Activated naive CD4-positive, alpha-beta T cell treated with anti-CD3 and anti-CD28 coated beads, Interleukin-2, amount 50 U/mL, for 16 hours (primary cell): ENCODE data around the gene DIS3L.
"Not testable (repeated sequence)": the region's sequence is repeated elsewhere in the genome, so short reads cannot be mapped to it uniquely, and the experiment has no call there.

ENCODE experiments used
- DNase-seq: peaks from one replicate; pipeline ENCODE4 v3.0.0-alpha.2; 2020

Gene DIS3L

GRCh38 chr15:66278671-66279070, 14.7 kb upstream of the DIS3L start:
- DNase-seq = no peak

GRCh38 chr15:66284271-66284670, 9.1 kb upstream of the DIS3L start:
- DNase-seq = no peak

GRCh38 chr15:66285533-66286280, 7.7 kb upstream of the DIS3L start:
- DNase-seq = no peak

GRCh38 chr15:66287461-66288057, 5.8 kb upstream of the DIS3L start:
- no peak for DNase-seq

- DNase-seq = no peak
Observed at GRCh38 chr15:66288093-66288492, 5.3 kb upstream of the DIS3L start.

GRCh38 chr15:66288551-66289185, 4.7 kb upstream of the DIS3L start:
- no peak for DNase-seq

GRCh38 chr15:66290007-66290406, 3.4 kb upstream of the DIS3L start:
- no peak for DNase-seq

GRCh38 chr15:66290518-66290917, 2.9 kb upstream of the DIS3L start:
- DNase-seq = no peak

GRCh38 chr15:66291816-66292570, 1.4 kb upstream of the DIS3L start:
- DNase-seq = no peak

GRCh38 chr15:66292571-66293418, 573 bp upstream of the DIS3L start:
- no peak for DNase-seq

- DNase-seq = no peak
Observed at GRCh38 chr15:66294157-66294931, 976 bp downstream of the DIS3L start.

GRCh38 chr15:66294932-66295235, 1.5 kb downstream of the DIS3L start:
- no peak for DNase-seq

- no peak for DNase-seq
Observed at GRCh38 chr15:66296186-66296585, 2.8 kb downstream of the DIS3L start.

- no peak for DNase-seq
Observed at GRCh38 chr15:66298803-66299251, 5.5 kb downstream of the DIS3L start.

- no peak for DNase-seq
Observed at GRCh38 chr15:66302489-66303278, 9.3 kb downstream of the DIS3L start.

- not testable (repeated sequence) for DNase-seq
Observed at GRCh38 chr15:66304425-66304824, 11.1 kb downstream of the DIS3L start.

GRCh38 chr15:66306381-66306780, 13.0 kb downstream of the DIS3L start:
- no peak for DNase-seq

- DNase-seq = no peak
Observed at GRCh38 chr15:66308531-66308930, 15.2 kb downstream of the DIS3L start.

- DNase-seq = no peak
Observed at GRCh38 chr15:66309828-66310227, 16.5 kb downstream of the DIS3L start.

- DNase-seq = no peak
Observed at GRCh38 chr15:66310786-66311185, 17.4 kb downstream of the DIS3L start.

- no peak for DNase-seq
Observed at GRCh38 chr15:66312144-66312543, 18.8 kb downstream of the DIS3L start.
